Neural cell (in vitro differentiated cells): Measurements from ENCODE around the gene TRIM47. TPM values are rescaled to one million over a fixed set of nuclear protein-coding genes. Genes with fewer than 3 reads are reported as not detected.

ENCODE experiments used
- H2AFZ ChIP-seq: fragments of 200-600, 300-800 bp; sonication (generic), shearing (Covaris generic); 2 replicates; pipeline ENCODE4 v1.6.0; 2014; ENCODE audit warnings: low read depth, mild to moderate bottlenecking, antibody characterized with exemption, low read length, moderate library complexity
- H3F3A ChIP-seq: fragments of 200-600 bp; shearing (Covaris generic); 2 replicates; pipeline ENCODE4 v1.6.1; 2016; ENCODE audit warnings: mild to moderate bottlenecking, moderate library complexity, mixed read lengths, antibody characterized with exemption, low read length; ENCODE audit not compliant: insufficient read depth, poor library complexity, severe bottlenecking
- H3K27ac ChIP-seq: fragments of 200-600, 300-800 bp; sonication (generic), shearing (Covaris generic); 2 replicates; pipeline ENCODE4 v1.5.1; 2014; ENCODE audit warnings: mild to moderate bottlenecking, low read length, moderate library complexity
- H3K27me3 ChIP-seq: fragments of 300-800, 200-600 bp; sonication (generic), shearing (Covaris generic); 2 replicates; pipeline ENCODE4 v1.6.0; 2014; ENCODE audit warnings: mild to moderate bottlenecking, low read depth, low read length, moderate library complexity; ENCODE audit not compliant: insufficient read depth
- H3K36me3 ChIP-seq: fragments of 300-800, 200-600 bp; sonication (generic), shearing (Covaris generic); 2 replicates; pipeline ENCODE4 v1.5.1; 2014; ENCODE audit warnings: mild to moderate bottlenecking, antibody characterized with exemption, low read length, moderate library complexity; ENCODE audit not compliant: insufficient read depth
- H3K4me2 ChIP-seq: fragments of 300-800, 200-600 bp; sonication (generic), shearing (Covaris generic); 2 replicates; pipeline ENCODE4 v1.6.0; 2014; ENCODE audit warnings: mild to moderate bottlenecking, low read length
- H3K4me3 ChIP-seq: fragments of 300-800, 200-600 bp; sonication (generic), shearing (Covaris generic); 2 replicates; pipeline ENCODE4 v1.5.1; 2014; ENCODE audit warnings: mild to moderate bottlenecking, low read length, moderate library complexity
- H3K79me2 ChIP-seq: fragments of 200-600 bp; shearing (Covaris generic); replicated peaks from 2 replicates; pipeline ENCODE4 v1.6.0; 2014; ENCODE audit warnings: mild to moderate bottlenecking, low read length, moderate library complexity; ENCODE audit not compliant: insufficient read depth
- H3K9ac ChIP-seq: fragments of 300-800, 200-600 bp; sonication (generic), shearing (Covaris generic); 2 replicates; pipeline ENCODE4 v1.6.1; 2016; ENCODE audit warnings: mild to moderate bottlenecking, low read length, mixed read lengths
- H3K9me2 ChIP-seq: fragments of 200-600 bp; shearing (Covaris generic); 2 replicates; pipeline ENCODE4 v1.6.1; 2016; ENCODE audit warnings: mild to moderate bottlenecking, low read length, mixed read lengths; ENCODE audit not compliant: insufficient read depth
- H3K9me3 ChIP-seq: fragments of 200-600, 300-800 bp; sonication (generic), shearing (Covaris generic); 2 replicates; pipeline ENCODE4 v1.6.1; 2016; ENCODE audit warnings: mild to moderate bottlenecking, mixed run types, low read length, moderate library complexity, mixed read lengths
- H4K20me1 ChIP-seq: fragments of 200-600 bp; shearing (Covaris generic); 2 replicates; pipeline ENCODE4 v1.6.1; 2016; ENCODE audit warnings: mild to moderate bottlenecking, mixed run types; ENCODE audit not compliant: insufficient read depth
- CTCF ChIP-seq: fragments of 450-650 bp; IDR thresholded peaks from 2 replicates; pipeline ENCODE4 v1.5.1; 2014; ENCODE audit warnings: antibody characterized with exemption, mild to moderate bottlenecking, moderate library complexity; ENCODE audit not compliant: poor library complexity, severe bottlenecking
- EP300 ChIP-seq: fragments of 450-650 bp; conservative IDR thresholded peaks from 2 replicates; pipeline ENCODE4 v1.6.1; 2014; ENCODE audit warnings: antibody characterized with exemption, mild to moderate bottlenecking, moderate library complexity; ENCODE audit not compliant: poor library complexity, severe bottlenecking
- EZH2 ChIP-seq: fragments of 200-600, 300-800 bp; shearing (Covaris generic), sonication (generic); IDR thresholded peaks from 2 replicates; pipeline ENCODE4 v1.6.1; 2014; ENCODE audit warnings: antibody characterized with exemption, low read length, borderline replicate concordance, mild to moderate bottlenecking; ENCODE audit not compliant: insufficient read depth, poor library complexity, severe bottlenecking
- MXI1 ChIP-seq: fragments of 450-650 bp; conservative IDR thresholded peaks from 2 replicates; pipeline ENCODE4 v1.6.1; 2014; ENCODE audit warnings: antibody characterized with exemption, mild to moderate bottlenecking; ENCODE audit not compliant: poor library complexity, severe bottlenecking
- POLR2AphosphoS5 ChIP-seq: IDR thresholded peaks from 2 replicates; pipeline ENCODE4 v1.6.1; 2012
- RAD21 ChIP-seq: fragments of 450-650 bp; conservative IDR thresholded peaks from 2 replicates; pipeline ENCODE4 v1.6.1; 2014; ENCODE audit warnings: antibody characterized with exemption, mild to moderate bottlenecking, moderate library complexity
- REST ChIP-seq: IDR thresholded peaks from 2 replicates; pipeline ENCODE4 v1.6.1; 2012; ENCODE audit warnings: borderline replicate concordance
- SMC3 ChIP-seq: fragments of 450-650 bp; conservative IDR thresholded peaks from 2 replicates; pipeline ENCODE4 v1.6.1; 2014; ENCODE audit warnings: antibody characterized with exemption, mild to moderate bottlenecking, moderate library complexity; ENCODE audit not compliant: poor library complexity
- TAF1 ChIP-seq: IDR thresholded peaks from 2 replicates; pipeline ENCODE4 v1.6.1; 2012; ENCODE audit warnings: low read depth
- polyA plus RNA-seq: library from polyadenylated mRNA; depleted of rRNA; stranded (reverse); fragments of >200 nt; gene quantifications from 2 replicates; pipeline ENCODE4 v1.2.3, GENCODE V29; 2014

TRIM47 gene
- polyA plus RNA-seq, 1 donor from 2014 or later = 0.67 TPM

DNA sequence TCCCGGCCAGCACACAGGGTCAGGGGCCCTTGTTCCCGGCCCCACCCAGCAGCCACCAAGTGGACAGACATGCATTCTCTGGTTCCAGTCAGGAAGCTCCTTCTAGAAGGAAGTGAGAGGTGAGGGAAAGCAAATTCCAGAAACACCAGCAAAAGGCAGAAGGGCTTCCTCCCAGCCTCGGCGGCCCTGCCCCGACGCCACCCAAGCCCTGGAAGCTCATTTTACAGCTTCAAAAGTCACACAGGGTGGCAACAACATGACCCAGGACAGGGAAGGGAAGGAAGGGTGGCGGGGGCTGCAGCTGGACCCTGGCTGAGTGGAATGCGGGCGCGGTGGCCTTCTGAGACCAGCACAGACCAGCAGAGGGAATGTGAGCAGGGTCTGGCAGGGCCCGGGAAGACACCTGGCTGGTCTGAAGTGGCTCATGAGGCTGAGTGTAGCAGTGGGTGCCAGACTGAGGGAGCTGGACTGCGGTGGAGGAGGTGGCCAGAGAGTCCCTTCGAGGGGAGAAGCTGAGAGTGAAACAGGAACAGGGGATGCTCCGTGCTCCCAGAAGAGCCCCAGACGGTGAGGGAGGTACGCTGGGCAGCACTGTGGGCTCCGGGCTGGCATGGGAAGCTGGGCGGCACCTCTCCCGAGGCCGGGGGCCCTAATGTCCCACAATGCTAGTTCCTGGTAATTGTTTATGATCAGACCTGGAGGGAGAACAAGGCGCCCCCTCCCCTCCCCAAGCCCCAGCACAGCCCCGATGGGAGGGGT lies 32.3 kb downstream of the TRIM47 start:
- Histone ChIP-seq H3K9me2 (no peaks in the 10 kb centered on the region), H3K9ac (no peak overlapping the region), H3K79me2 (no peaks in the 10 kb centered on the region), H3K36me3 (no peaks in the 10 kb centered on the region), H2AFZ (no peak overlapping the region), H3K27me3 (no peaks in the 10 kb centered on the region), H4K20me1 (no peaks in the 10 kb centered on the region), H3K4me3 (no peak overlapping the region), H3K27ac (no peak overlapping the region), H3K4me2 (no peak overlapping the region), H3K9me3 (no peaks in the 10 kb centered on the region), H3F3A (no peaks in the 10 kb centered on the region)
- TF ChIP-seq CTCF = no peak
- TF ChIP-seq MXI1 = no peak
- no peak for TF ChIP-seq TAF1
- no peak for TF ChIP-seq SMC3
- no peak for TF ChIP-seq EZH2
- TF ChIP-seq REST = no peak
- TF ChIP-seq RAD21 = no peak
- no peak for TF ChIP-seq POLR2AphosphoS5
- no peak for TF ChIP-seq EP300

DNA sequence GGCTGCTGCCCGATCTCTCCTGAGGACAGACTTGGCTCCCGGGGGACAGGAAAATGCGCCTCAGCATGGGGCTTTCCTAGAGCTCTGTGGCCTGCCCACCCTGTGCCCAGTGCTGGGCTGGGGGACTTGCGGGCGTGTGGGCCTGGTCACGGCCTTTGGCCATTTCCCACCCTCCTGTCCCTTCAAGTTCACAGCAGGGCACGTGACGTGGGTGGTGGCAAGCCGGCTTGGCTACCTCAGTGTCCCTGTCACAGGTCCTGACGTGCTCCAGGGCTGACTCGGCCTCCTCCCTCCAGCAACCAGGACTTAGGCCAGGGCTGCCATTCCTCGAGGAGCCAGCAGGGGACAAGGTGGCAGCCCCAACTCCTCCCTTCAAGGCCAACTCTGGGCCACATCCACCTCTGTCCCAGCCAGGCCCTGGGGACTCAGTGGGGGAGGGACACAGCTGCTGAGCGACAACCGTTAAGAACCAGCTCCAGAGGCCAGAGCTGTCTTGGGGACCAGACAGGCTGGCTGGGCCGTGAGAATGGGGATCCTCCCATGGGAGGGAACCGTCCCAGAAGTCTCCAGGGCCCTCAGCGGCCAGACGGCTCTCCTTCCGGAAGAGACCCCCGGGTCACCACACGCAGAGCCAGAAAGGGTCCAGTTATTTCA lies 33.2 kb downstream of the TRIM47 start:
- Histone ChIP-seq H3K4me3 (no peak overlapping the region), H3F3A (no peaks in the 10 kb centered on the region), H3K79me2 (no peaks in the 10 kb centered on the region), H3K27me3 (no peaks in the 10 kb centered on the region), H3K27ac (no peak overlapping the region), H3K36me3 (no peaks in the 10 kb centered on the region), H4K20me1 (no peaks in the 10 kb centered on the region), H3K9me3 (no peaks in the 10 kb centered on the region), H3K9ac (no peak overlapping the region), H3K4me2 (no peak overlapping the region), H2AFZ (no peak overlapping the region), H3K9me2 (no peaks in the 10 kb centered on the region)
- TF ChIP-seq REST (no peak), POLR2AphosphoS5 (no peak), EP300 (no peak), SMC3 (no peak), RAD21 (no peak), MXI1 (no peak), CTCF (peak; percentile 41), EZH2 (no peak)
